Small intestine (tissue), 7 donors: ENCODE data around the gene NCR2. TPM values are rescaled to one million over a fixed set of nuclear protein-coding genes. Genes with fewer than 3 reads are reported as not detected.

ENCODE experiments used
- DNase-seq, 2 donors: peaks; one replicate each; pipeline versions ENCODE4 v3.0.0 to v3.0.0-alpha.2; 2013
- FAIRE-seq: peaks from 2 replicates; lab custom pipeline; 2012; peaks lifted over from hg19 to GRCh38; lab: Jason Lieb, UNC
- H3K27ac ChIP-seq, 3 donors: one replicate each; pipeline ENCODE4 v1.5.1; 2013; ENCODE audit warnings: low read length in 2 of 3, mild to moderate bottlenecking in 2 of 3, control low read depth in 1 of 3, inconsistent platforms in 1 of 3, low read depth in 1 of 3, moderate library complexity in 1 of 3
- H3K27me3 ChIP-seq, 3 donors: one replicate each; pipeline ENCODE4 v1.6.1; 2013; ENCODE audit warnings: low read length in 3 of 3, inconsistent platforms in 1 of 3; ENCODE audit not compliant: control insufficient read depth in 3 of 3, insufficient read depth in 3 of 3
- H3K36me3 ChIP-seq, 3 donors: one replicate each; pipeline ENCODE4 v1.6.1; 2013; ENCODE audit warnings: low read length in 3 of 3, inconsistent platforms in 1 of 3, low read depth in 1 of 3, mild to moderate bottlenecking in 1 of 3, moderate library complexity in 1 of 3; ENCODE audit not compliant: control insufficient read depth in 3 of 3, insufficient read depth in 2 of 3
- H3K4me1 ChIP-seq, 3 donors: one replicate each; pipeline ENCODE4 v1.6.1; 2013; ENCODE audit warnings: low read length in 2 of 3, inconsistent platforms in 1 of 3, low read depth in 1 of 3, mild to moderate bottlenecking in 1 of 3, moderate library complexity in 1 of 3; ENCODE audit not compliant: control insufficient read depth in 3 of 3, insufficient read depth in 2 of 3
- H3K4me3 ChIP-seq, 3 donors: one replicate each; pipeline ENCODE4 v1.5.1; 2013; ENCODE audit warnings: low read length in 3 of 3, control low read depth in 1 of 3, inconsistent platforms in 1 of 3, low read depth in 1 of 3, mild to moderate bottlenecking in 1 of 3, moderate library complexity in 1 of 3
- H3K9me3 ChIP-seq, 2 donors: one replicate each; pipeline ENCODE4 v1.6.1; 2013; ENCODE audit warnings: low read depth in 1 of 2, low read length in 1 of 2; ENCODE audit not compliant: control insufficient read depth in 2 of 2, insufficient read depth in 1 of 2
- WGBS, 3 donors: extraction: QIAGEN DNeasy Blood & Tissue Kit; methylation state at CpG; one replicate each; pipeline ENCODE4 v1.1.7; 2013; 5-methylcytosine and 5-hydroxymethylcytosine counted together
- polyA plus RNA-seq, 4 donors: library from polyadenylated mRNA; stranded (reverse) in 3 of 4; unstranded in 1 of 4; fragments of 200-250 nt in 3 of 4; fragments of 120-200 nt in 1 of 4; gene quantifications; one replicate each; pipeline versions ENCODE4 v1.2.1 to v1.2.3, GENCODE V29; 2013
- donor health status: healthy with polysubstance abuse.
- donor health status: control.
- donor health status: control.
- donor health status: Bipolar disorder and iron deficiency.
- donor health status: healthy.

NCR2 gene
- polyA plus RNA-seq, 4 donors: 0.65 TPM; not detected in 3

DNA sequence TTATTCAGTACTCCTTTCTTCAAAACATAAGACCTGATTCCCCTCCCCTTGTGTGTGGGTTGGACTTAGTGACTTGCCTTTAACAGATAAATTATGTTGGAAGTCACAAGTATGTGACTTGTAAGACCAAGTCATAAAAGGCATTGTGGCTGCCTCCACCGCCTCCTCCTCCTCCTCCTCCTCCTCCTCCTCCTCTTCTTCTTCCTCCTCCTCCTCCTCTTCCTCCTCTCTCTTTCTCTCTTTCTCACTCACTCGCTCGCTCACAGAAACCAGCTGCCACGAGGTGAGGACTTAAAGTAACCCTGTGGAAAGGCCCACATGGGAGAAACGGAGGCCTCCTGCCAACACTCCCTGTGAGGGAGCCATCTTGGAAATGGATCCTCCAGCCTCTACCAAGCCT is 64.0 kb downstream of the NCR2 start:
- Histone ChIP-seq H3K27me3 (peaks cover 0 to 39% (median 3%) of the 10 kb centered on the region in 3 donors), H3K9me3 (no peaks in the 10 kb centered on the region), H3K27ac (no peak overlapping the region), H3K4me1 (no peaks in the 10 kb centered on the region), H3K4me3 (no peak overlapping the region), H3K36me3 (no peaks in the 10 kb centered on the region)
- DNase-seq (no peak), FAIRE-seq (no peak)
- WGBS, 3 donors: 82 to 89% (median 82%) methylated on average over 5 of the region's 5 CpGs

Other genes starting within 250 kb of the NCR2 start
- under 1 TPM in 2 of 4 donors, not detected in 2; 0.07 to 0.16 TPM for gene TREML1, start 181.3 kb upstream of the NCR2 start, polyA plus RNA-seq
- under 1 TPM in 3 of 4 donors, not detected in 1; 0.16 to 0.81 (median 0.21) TPM for gene TREM2, start 172.5 kb upstream of the NCR2 start, polyA plus RNA-seq
- gene TREML2, start 134.5 kb upstream of the NCR2 start, polyA plus RNA-seq: under 1 TPM in 3 of 4 donors, not detected in 1; 0.10 to 0.27 (median 0.13) TPM
- not detected for gene TREML4, start 107.3 kb upstream of the NCR2 start, polyA plus RNA-seq
- gene TREM1, start 48.9 kb upstream of the NCR2 start, polyA plus RNA-seq: 1 to 10 TPM in 2 of 4 donors, under 1 TPM in 1, not detected in 1; 0.04 to 1.8 (median 1.1) TPM
- 100 to 1,000 TPM in 1 of 4 donors, 10 to 100 TPM in 3; 13.8 to 150 (median 16.4) TPM for gene FOXP4, start 210.8 kb downstream of the NCR2 start, polyA plus RNA-seq